Lower lobe of right lung (tissue), 2 donors: ENCODE measurements around the gene XCL2. TPM values are rescaled to one million over a fixed set of nuclear protein-coding genes. Genes with fewer than 3 reads are reported as not detected.
"Not testable (repeated sequence)": the region's sequence is repeated elsewhere in the genome, so short reads cannot be mapped to it uniquely, and the experiment has no call there.

Source experiments
- ATAC-seq, 2 donors: fragments of 200-7000 bp; cut with Tn5 transposase; one replicate each; pipeline ENCODE4 v1.9.1; 2020 to 2022; ENCODE audit warnings: mild to moderate bottlenecking in 2 of 2, moderate library complexity in 2 of 2
- DNase-seq: peaks from one replicate; pipeline ENCODE4 v3.0.0-alpha.2; 2020
- H3K27ac ChIP-seq: fragments of 200-600 bp; one replicate; pipeline ENCODE4 v1.8.0; 2022
- H3K27me3 ChIP-seq: fragments of 200-600 bp; one replicate; pipeline ENCODE4 v1.8.0; 2022; ENCODE audit warnings: low read depth
- H3K36me3 ChIP-seq: fragments of 200-600 bp; one replicate; pipeline ENCODE4 v1.8.0; 2022; ENCODE audit warnings: mild to moderate bottlenecking
- H3K4me1 ChIP-seq: fragments of 200-600 bp; one replicate; pipeline ENCODE4 v1.8.0; 2022
- H3K4me3 ChIP-seq: fragments of 200-600 bp; one replicate; pipeline ENCODE4 v1.8.0; 2022; ENCODE audit warnings: mild to moderate bottlenecking
- H3K9me3 ChIP-seq: fragments of 200-600 bp; one replicate; pipeline ENCODE4 v1.8.0; 2022
- CTCF ChIP-seq: fragments of 200-600 bp; IDR thresholded peaks from one replicate; pipeline ENCODE4 v1.8.0; 2022; ENCODE audit warnings: antibody characterized with exemption, mild to moderate bottlenecking
- intact Hi-C: fragments of 100-400 bp; cut with DNase I; formaldehyde crosslinking; loops from one replicate; pipeline ENCODE4 v1.11.0; 2022
- long read RNA-seq: library from polyadenylated mRNA; unstranded; transcript quantifications from one replicate; pipeline ENCODE4 v2.0.0, GENCODE V29; 2021
- total RNA-seq: library from RNA; stranded (reverse); fragmentation: NEBNext Ultra II Directional; extraction: Animal tissue kit (Norgen Biotek cat#: 25700); gene quantifications from one replicate; pipeline ENCODE4 v1.2.1, GENCODE V29; 2021
- donor health status: DM: no; HTN: yes; CAD: no; lungs with severe emphysema.

XCL2 gene, protein sequence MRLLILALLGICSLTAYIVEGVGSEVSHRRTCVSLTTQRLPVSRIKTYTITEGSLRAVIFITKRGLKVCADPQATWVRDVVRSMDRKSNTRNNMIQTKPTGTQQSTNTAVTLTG
- 2.0 TPM for total RNA-seq
- long read RNA-seq, partial matches to known transcripts, result 0 of 1 reads
- long read RNA-seq, other reads (novel, unspliced or antisense), result 0 of 1 reads

GRCh38 chr1:168543840-168544498, at the start of gene XCL2:
Gene XCL2 (minus strand): TSS chr1:168543997. CDS start chr1:168543964, 33 bp downstream.
- H3K27me3 ChIP-seq, H3K36me3 ChIP-seq, H3K9me3 ChIP-seq, DNase-seq, H3K4me1 ChIP-seq, intact Hi-C loops, ATAC-seq, H3K27ac ChIP-seq, H3K4me3 ChIP-seq: not testable (repeated sequence)

GRCh38 chr1:168591641-168592250, 47.9 kb upstream of the XCL2 start:
- H3K4me3 ChIP-seq, result no peak overlapping the region
- DNase-seq (no peak), ATAC-seq (no peak)
- H3K36me3 ChIP-seq, result no peaks in the 10 kb centered on the region
- no peaks in the 10 kb centered on the region for H3K9me3 ChIP-seq
- H3K27ac ChIP-seq, result no peak overlapping the region
- TF ChIP-seq CTCF, result no peak
- H3K27me3 ChIP-seq, result no peaks in the 10 kb centered on the region
- no peaks in the 10 kb centered on the region for H3K4me1 ChIP-seq
- intact Hi-C loops, result no loop called here

DNA sequence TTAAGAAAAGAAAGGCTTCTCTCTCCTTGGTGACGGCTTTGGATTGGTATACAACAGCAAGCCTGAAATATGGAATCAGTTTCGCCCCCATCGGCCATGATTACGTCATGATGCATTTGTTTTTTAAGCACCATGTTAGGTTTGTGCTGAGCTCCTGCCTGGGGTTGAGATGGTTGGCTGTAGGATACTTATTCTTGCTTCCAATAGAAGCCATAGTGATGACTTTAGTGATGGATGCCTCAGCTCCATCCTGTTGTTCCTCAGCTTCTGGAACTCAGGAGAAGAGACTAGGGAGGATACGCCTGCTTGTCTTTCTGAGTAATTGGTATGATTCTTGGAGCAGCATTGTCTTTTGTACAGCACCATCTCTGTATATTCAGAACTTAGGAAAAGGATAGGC, 47.3 kb upstream of the XCL2 start:
- Histone ChIP-seq H3K27ac (no peak overlapping the region), H3K4me3 (no peak overlapping the region), H3K36me3 (no peaks in the 10 kb centered on the region), H3K27me3 (no peaks in the 10 kb centered on the region), H3K9me3 (no peaks in the 10 kb centered on the region), H3K4me1 (no peaks in the 10 kb centered on the region)
- DNase-seq (no peak), ATAC-seq (no peak)
- no peak for TF ChIP-seq CTCF
- intact Hi-C loops, result no loop called here

DNA sequence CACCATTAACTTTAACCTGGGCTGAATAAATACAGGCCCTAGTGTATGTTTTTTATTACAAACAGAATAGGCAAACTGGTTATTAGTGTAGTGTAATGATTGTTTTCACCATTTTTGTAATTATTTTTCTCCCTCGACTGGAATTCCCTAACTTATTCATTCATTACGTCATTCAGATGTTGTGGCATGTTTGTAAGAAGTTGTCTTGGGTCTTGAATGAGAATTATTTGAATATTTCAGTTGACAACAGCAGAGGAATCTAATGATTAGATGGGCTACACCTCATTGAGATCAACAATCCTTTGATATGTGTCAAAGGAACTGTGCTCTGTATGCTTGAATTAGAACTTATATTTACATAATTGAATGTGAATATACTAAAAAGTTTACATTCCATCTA, 45.4 kb upstream of the XCL2 start:
- ATAC-seq, result no peak
- TF ChIP-seq CTCF, result no peak
- no peak overlapping the region for H3K4me3 ChIP-seq
- no peaks in the 10 kb centered on the region for H3K27me3 ChIP-seq
- no peaks in the 10 kb centered on the region for H3K4me1 ChIP-seq
- no peaks in the 10 kb centered on the region for H3K9me3 ChIP-seq
- intact Hi-C loops, result no loop called here
- H3K27ac ChIP-seq, result no peak overlapping the region
- no peak for DNase-seq
- H3K36me3 ChIP-seq, result no peaks in the 10 kb centered on the region

GRCh38 chr1:168585937-168586336, 42.1 kb upstream of the XCL2 start:
- no peak overlapping the region for H3K4me3 ChIP-seq
- no peaks in the 10 kb centered on the region for H3K4me1 ChIP-seq
- intact Hi-C loops, result no loop called here
- H3K27ac ChIP-seq, result no peak overlapping the region
- H3K9me3 ChIP-seq, result no peaks in the 10 kb centered on the region
- no peaks in the 10 kb centered on the region for H3K36me3 ChIP-seq
- H3K27me3 ChIP-seq, result no peaks in the 10 kb centered on the region
- TF ChIP-seq CTCF, result no peak
- no peak for ATAC-seq
- DNase-seq, result no peak

- ATAC-seq, result no peak
- H3K27ac ChIP-seq, result no peak overlapping the region
- no peaks in the 10 kb centered on the region for H3K27me3 ChIP-seq
- no peak overlapping the region for H3K4me3 ChIP-seq
- no peaks in the 10 kb centered on the region for H3K36me3 ChIP-seq
- no peak for DNase-seq
- TF ChIP-seq CTCF, result no peak
- intact Hi-C loops, result no loop called here
- H3K4me1 ChIP-seq, result no peaks in the 10 kb centered on the region
- H3K9me3 ChIP-seq, result no peaks in the 10 kb centered on the region
These were observed 41.4 kb upstream of the XCL2 start for GRCh38 chr1:168585191-168585590.
